ENCODE results near the gene MRM2.

The MRM2 gene

GRCh38 chr7:2257651-2258050, 15.6 kb upstream of the MRM2 start:
- Mint-ChIP-seq H3K4me3 (no peak overlapping the region), H3K9me3 (no peaks in the 10 kb centered on the region), H3K36me3 (ENCODE audit: low read depth) (peaks cover 100% of the 10 kb centered on the region), H3K4me1 (ENCODE audit: low read depth) (peaks cover 81% of the 10 kb centered on the region), H3K27me3 (no peaks in the 10 kb centered on the region), H3K27ac (no peak overlapping the region)
- intact Hi-C loops (cut with micrococcal nuclease) = no loop called here

GRCh38 chr7:2257046-2257551, 15.1 kb upstream of the MRM2 start:
- Mint-ChIP-seq H3K4me1 (ENCODE audit: low read depth) (peaks cover 78% of the 10 kb centered on the region), H3K36me3 (ENCODE audit: low read depth) (peaks cover 100% of the 10 kb centered on the region), H3K27ac (no peak overlapping the region), H3K4me3 (no peak overlapping the region), H3K9me3 (no peaks in the 10 kb centered on the region), H3K27me3 (no peaks in the 10 kb centered on the region)
- intact Hi-C loops (cut with micrococcal nuclease) = no loop called here

- intact Hi-C loops (cut with micrococcal nuclease) = no loop called here
- peaks cover 100% of the 10 kb centered on the region for H3K36me3 Mint-ChIP-seq (ENCODE audit: low read depth)
- H3K4me3 Mint-ChIP-seq = no peak overlapping the region
- H3K4me1 Mint-ChIP-seq (ENCODE audit: low read depth) = peaks cover 78% of the 10 kb centered on the region
- H3K9me3 Mint-ChIP-seq = no peaks in the 10 kb centered on the region
- H3K27me3 Mint-ChIP-seq = no peaks in the 10 kb centered on the region
- no peak overlapping the region for H3K27ac Mint-ChIP-seq
Measured at GRCh38 chr7:2256306-2257045, 14.5 kb upstream of the MRM2 start.

- Mint-ChIP-seq H3K27ac (no peak overlapping the region), H3K4me3 (no peak overlapping the region), H3K27me3 (no peaks in the 10 kb centered on the region), H3K9me3 (no peaks in the 10 kb centered on the region), H3K4me1 (ENCODE audit: low read depth) (peaks cover 81% of the 10 kb centered on the region), H3K36me3 (ENCODE audit: low read depth) (peaks cover 100% of the 10 kb centered on the region)
- intact Hi-C loops (cut with micrococcal nuclease) = no loop called here
Measured at GRCh38 chr7:2255145-2256139, 13.4 kb upstream of the MRM2 start.

GRCh38 chr7:2254429-2255144, 12.6 kb upstream of the MRM2 start:
- H3K9me3 Mint-ChIP-seq = no peaks in the 10 kb centered on the region
- peaks cover 84% of the 10 kb centered on the region for H3K4me1 Mint-ChIP-seq (ENCODE audit: low read depth)
- H3K27ac Mint-ChIP-seq = no peak overlapping the region
- H3K4me3 Mint-ChIP-seq = no peak overlapping the region
- no peaks in the 10 kb centered on the region for H3K27me3 Mint-ChIP-seq
- peaks cover 100% of the 10 kb centered on the region for H3K36me3 Mint-ChIP-seq (ENCODE audit: low read depth)
- intact Hi-C loops (cut with micrococcal nuclease) = no loop called here

- H3K27me3 Mint-ChIP-seq = no peaks in the 10 kb centered on the region
- H3K4me3 Mint-ChIP-seq = no peak overlapping the region
- H3K9me3 Mint-ChIP-seq = no peaks in the 10 kb centered on the region
- peaks cover 100% of the 10 kb centered on the region for H3K36me3 Mint-ChIP-seq (ENCODE audit: low read depth)
- peaks cover 89% of the 10 kb centered on the region for H3K4me1 Mint-ChIP-seq (ENCODE audit: low read depth)
- H3K27ac Mint-ChIP-seq = peak overlapping the region; percentile 63
- intact Hi-C loops (cut with micrococcal nuclease) = no loop called here
Measured at GRCh38 chr7:2253525-2254244, 11.7 kb upstream of the MRM2 start.

- peaks cover 99% of the 10 kb centered on the region for H3K36me3 Mint-ChIP-seq (ENCODE audit: low read depth)
- intact Hi-C loops (cut with micrococcal nuclease) = no loop called here
- no peaks in the 10 kb centered on the region for H3K27me3 Mint-ChIP-seq
- H3K4me1 Mint-ChIP-seq (ENCODE audit: low read depth) = peaks cover 91% of the 10 kb centered on the region
- H3K4me3 Mint-ChIP-seq = no peak overlapping the region
- H3K27ac Mint-ChIP-seq = peak overlapping the region; percentile 63
- no peaks in the 10 kb centered on the region for H3K9me3 Mint-ChIP-seq
Measured at GRCh38 chr7:2253021-2253420, 11.0 kb upstream of the MRM2 start.

- peaks cover 93% of the 10 kb centered on the region for H3K4me1 Mint-ChIP-seq (ENCODE audit: low read depth)
- peak overlapping the region; percentile 63 for H3K27ac Mint-ChIP-seq
- H3K9me3 Mint-ChIP-seq = no peaks in the 10 kb centered on the region
- no peaks in the 10 kb centered on the region for H3K27me3 Mint-ChIP-seq
- intact Hi-C loops (cut with micrococcal nuclease) = no loop called here
- no peak overlapping the region for H3K4me3 Mint-ChIP-seq
- peaks cover 93% of the 10 kb centered on the region for H3K36me3 Mint-ChIP-seq (ENCODE audit: low read depth)
Measured at GRCh38 chr7:2251841-2252771, 10.1 kb upstream of the MRM2 start.

- intact Hi-C loops (cut with micrococcal nuclease) = no loop called here
- peaks cover 96% of the 10 kb centered on the region for H3K4me1 Mint-ChIP-seq (ENCODE audit: low read depth)
- H3K4me3 Mint-ChIP-seq = no peak overlapping the region
- peak overlapping the region; percentile 63 for H3K27ac Mint-ChIP-seq
- peaks cover 86% of the 10 kb centered on the region for H3K36me3 Mint-ChIP-seq (ENCODE audit: low read depth)
- no peaks in the 10 kb centered on the region for H3K9me3 Mint-ChIP-seq
- no peaks in the 10 kb centered on the region for H3K27me3 Mint-ChIP-seq
Measured at GRCh38 chr7:2251381-2251780, 9.4 kb upstream of the MRM2 start.

- Mint-ChIP-seq H3K27me3 (no peaks in the 10 kb centered on the region), H3K27ac (peak overlapping the region; percentile 69), H3K4me3 (no peak overlapping the region), H3K36me3 (ENCODE audit: low read depth) (peaks cover 76% of the 10 kb centered on the region), H3K4me1 (ENCODE audit: low read depth) (peaks cover 97% of the 10 kb centered on the region), H3K9me3 (no peaks in the 10 kb centered on the region)
- intact Hi-C loops (cut with micrococcal nuclease) = loop anchor here (5.0 kb wide), 2 partner anchors 47 to 97 kb away; no protein-coding TSS in a partner anchor
Measured at GRCh38 chr7:2249744-2250323, 7.8 kb upstream of the MRM2 start.

GRCh38 chr7:2248984-2249694, 7.1 kb upstream of the MRM2 start:
- H3K9me3 Mint-ChIP-seq = no peaks in the 10 kb centered on the region
- H3K27ac Mint-ChIP-seq = peak overlapping the region; percentile 69
- H3K36me3 Mint-ChIP-seq (ENCODE audit: low read depth) = peaks cover 69% of the 10 kb centered on the region
- intact Hi-C loops (cut with micrococcal nuclease) = loop anchor here (5.0 kb wide), 2 partner anchors 48 to 98 kb away; no protein-coding TSS in a partner anchor
- H3K4me3 Mint-ChIP-seq = peak overlapping the region; percentile 47
- no peaks in the 10 kb centered on the region for H3K27me3 Mint-ChIP-seq
- H3K4me1 Mint-ChIP-seq (ENCODE audit: low read depth) = peaks cover 97% of the 10 kb centered on the region
